ENCODE results near the gene CHORDC1.
A peak's percentile ranks its signal among the peaks of the same experiment; 100 is the strongest.

The CHORDC1 gene

GRCh38 chr11:90222459-90223247 is at the start of gene CHORDC1:
TSS of gene CHORDC1 (minus strand) at chr11:90223049. CDS start at chr11:90222954, 95 bp downstream.
- peak; percentile 89 for DNase-seq (ENCODE audit: low read depth in 2 of 2)

- no peak for DNase-seq (ENCODE audit: low read depth in 2 of 2)
Observed at GRCh38 chr11:90257158-90257525, 34.3 kb upstream of the CHORDC1 start.

DNA sequence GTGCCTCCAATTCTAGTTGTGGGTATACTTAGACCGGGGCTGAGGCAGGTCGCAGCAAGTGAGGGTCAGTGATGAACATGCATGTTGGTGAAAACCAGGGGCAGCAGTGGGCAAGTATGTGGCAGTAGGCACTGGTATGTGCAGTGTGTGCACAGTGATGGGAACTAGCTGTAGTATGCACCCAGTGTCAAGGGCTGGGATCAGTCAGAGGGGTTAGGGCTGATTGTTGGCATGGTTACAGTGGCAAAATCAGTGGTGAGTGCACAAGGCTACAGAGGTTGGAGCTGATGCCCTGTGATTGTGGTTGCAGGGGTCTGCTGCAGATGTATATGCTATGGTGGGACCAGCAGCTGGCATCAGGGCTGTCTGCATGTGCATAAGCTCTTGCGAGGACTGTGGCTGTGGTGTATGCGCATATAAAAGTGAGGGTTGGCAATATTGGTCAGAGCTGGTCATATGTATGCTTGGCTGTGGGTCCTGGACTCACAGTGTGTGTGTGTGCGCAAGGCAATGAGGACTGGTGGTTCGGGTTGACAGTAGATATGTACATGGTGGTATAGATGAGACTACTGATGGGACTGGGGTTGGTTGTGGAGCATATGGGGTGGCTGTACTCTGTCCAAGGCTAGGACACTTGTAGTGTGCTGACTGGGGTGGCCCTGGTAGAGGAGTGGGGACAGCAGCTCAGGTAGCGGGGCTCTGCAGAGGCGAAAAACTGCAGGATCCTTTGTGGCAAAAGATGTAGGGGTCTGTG is 33.7 kb upstream of the CHORDC1 start:
- no peak for DNase-seq (ENCODE audit: low read depth in 2 of 2)

DNA sequence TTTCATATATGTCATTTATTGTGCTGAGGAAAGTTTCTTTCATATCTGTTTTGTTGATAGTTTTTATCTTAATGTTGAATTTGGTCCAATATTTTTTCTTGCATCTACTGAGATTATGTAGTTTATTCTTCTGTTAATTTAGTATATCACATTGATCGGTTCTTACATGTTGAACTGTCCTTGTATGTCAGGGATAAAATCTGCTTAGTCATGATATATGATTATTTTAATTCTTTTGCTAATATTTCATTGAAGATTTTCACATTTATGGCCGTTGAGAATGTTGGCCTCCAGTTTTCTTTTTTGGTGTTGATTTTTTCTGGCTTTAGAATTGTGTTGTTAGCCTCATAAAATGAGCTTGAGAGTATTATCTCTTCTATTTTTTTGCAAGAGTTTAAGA is 31.2 kb upstream of the CHORDC1 start:
- no peak for DNase-seq (ENCODE audit: low read depth in 2 of 2)

- DNase-seq (ENCODE audit: low read depth in 2 of 2): no peak
Observed at GRCh38 chr11:90252053-90252452, 29.2 kb upstream of the CHORDC1 start.

GRCh38 chr11:90251599-90251998 is 28.8 kb upstream of the CHORDC1 start:
- no peak for DNase-seq (ENCODE audit: low read depth in 2 of 2)

GRCh38 chr11:90250970-90251369 is 28.1 kb upstream of the CHORDC1 start:
- DNase-seq (ENCODE audit: low read depth in 2 of 2): peak in 1 of 2 donors; percentile 14

DNA sequence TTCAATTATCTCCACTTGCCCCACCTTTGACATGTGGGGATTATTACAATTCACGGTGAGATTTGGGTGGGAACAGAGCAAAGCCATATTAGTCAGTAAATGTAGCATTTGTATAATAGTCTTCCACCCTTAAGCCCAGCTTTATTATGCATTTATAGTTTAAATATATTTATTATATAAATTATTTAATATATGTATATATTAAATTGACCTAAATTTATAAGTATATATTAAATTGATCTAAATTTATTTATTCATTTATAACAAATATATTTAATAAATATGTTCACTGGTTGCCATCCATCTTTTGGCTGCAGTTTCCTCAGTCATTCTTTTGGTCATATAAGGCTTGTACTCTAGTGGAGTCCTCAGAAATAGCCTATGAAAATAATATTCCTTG is 23.6 kb upstream of the CHORDC1 start:
- no peak for DNase-seq (ENCODE audit: low read depth in 2 of 2)

GRCh38 chr11:90243534-90243933 is 20.7 kb upstream of the CHORDC1 start:
- DNase-seq (ENCODE audit: low read depth in 2 of 2): no peak

DNA sequence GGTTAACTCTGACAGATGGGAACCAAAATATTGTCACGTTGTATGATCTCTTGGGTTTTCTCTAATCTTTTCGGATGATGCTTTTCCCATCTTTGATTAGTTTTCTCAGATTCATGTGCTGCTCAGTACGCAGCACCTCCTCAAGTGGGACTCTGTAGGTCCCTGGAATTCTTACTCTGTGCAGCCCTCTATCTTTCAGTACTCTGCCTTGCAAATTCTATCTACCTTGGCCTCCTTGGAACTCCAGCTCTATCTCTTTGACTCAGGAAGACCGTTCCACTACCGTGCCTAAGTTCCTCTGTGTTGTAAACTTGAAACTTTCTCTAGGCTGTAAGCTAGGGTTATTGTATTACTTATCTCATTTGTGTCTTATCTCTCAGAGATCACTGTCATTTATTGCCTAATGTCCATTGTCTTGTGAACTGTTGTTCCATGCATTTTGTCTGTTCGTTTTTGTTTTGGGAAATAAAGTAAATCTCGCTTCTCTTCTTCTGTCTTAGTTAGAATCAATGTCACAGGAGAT is 20.1 kb upstream of the CHORDC1 start:
- no peak for DNase-seq (ENCODE audit: low read depth in 2 of 2)

GRCh38 chr11:90241414-90241813 is 18.6 kb upstream of the CHORDC1 start:
- no peak for DNase-seq (ENCODE audit: low read depth in 2 of 2)

GRCh38 chr11:90239967-90240636 is 17.3 kb upstream of the CHORDC1 start:
- peak; percentile 20 to 54 for DNase-seq (ENCODE audit: low read depth in 2 of 2)

GRCh38 chr11:90237004-90237403 is 14.2 kb upstream of the CHORDC1 start:
- no peak for DNase-seq (ENCODE audit: low read depth in 2 of 2)

- DNase-seq (ENCODE audit: low read depth in 2 of 2): no peak
Observed at GRCh38 chr11:90235526-90235925, 12.7 kb upstream of the CHORDC1 start.

- DNase-seq (ENCODE audit: low read depth in 2 of 2): no peak
Observed at GRCh38 chr11:90234977-90235376, 12.1 kb upstream of the CHORDC1 start.

DNA sequence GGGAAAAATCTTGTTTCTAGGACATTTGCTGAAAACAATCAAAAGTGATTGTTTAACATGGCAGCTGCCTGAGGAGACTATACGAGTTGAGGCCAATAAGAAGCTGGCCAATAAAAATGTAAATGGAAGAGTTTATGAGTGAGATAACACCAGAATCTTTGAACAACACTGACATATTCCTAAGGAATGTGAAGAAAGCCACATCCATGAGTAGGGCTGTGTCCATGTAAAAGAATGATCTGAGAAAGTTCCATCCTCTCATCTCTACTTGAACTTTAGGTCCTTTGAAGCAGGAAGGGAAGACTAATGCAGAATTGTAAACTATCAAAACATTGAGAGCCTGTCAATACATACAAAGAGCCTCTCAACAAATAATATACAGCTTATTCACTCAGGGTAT is 6.9 kb upstream of the CHORDC1 start:
- DNase-seq (ENCODE audit: low read depth in 2 of 2): no peak

- DNase-seq (ENCODE audit: low read depth in 2 of 2): no peak
Observed at GRCh38 chr11:90228056-90228455, 5.2 kb upstream of the CHORDC1 start.

- no peak for DNase-seq (ENCODE audit: low read depth in 2 of 2)
Observed at GRCh38 chr11:90223248-90223585, 368 bp upstream of the CHORDC1 start.

GRCh38 chr11:90221803-90222458 is 918 bp downstream of the CHORDC1 start:
- DNase-seq (ENCODE audit: low read depth in 2 of 2): no peak

DNA sequence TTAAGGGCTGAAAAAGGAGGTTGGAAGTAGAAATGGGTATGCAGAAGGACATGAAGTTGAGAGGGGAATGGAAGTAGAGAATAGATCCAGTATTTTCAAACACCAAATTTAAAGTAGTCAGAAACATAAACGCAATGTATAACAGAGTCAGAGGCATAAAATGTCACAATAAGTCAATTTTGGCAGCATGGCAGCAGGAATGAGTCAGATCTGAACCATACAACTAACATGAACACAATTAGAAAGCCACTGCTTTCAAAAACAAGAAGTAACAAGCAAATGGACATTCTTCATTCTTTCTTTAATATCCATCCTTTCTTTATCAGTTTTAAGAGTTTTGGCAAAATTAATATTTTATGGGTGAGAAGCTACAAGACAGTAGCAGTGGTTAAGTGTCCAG is 2.5 kb downstream of the CHORDC1 start:
- DNase-seq (ENCODE audit: low read depth in 2 of 2): no peak

GRCh38 chr11:90219438-90219837 is 3.4 kb downstream of the CHORDC1 start:
- no peak for DNase-seq (ENCODE audit: low read depth in 2 of 2)

DNA sequence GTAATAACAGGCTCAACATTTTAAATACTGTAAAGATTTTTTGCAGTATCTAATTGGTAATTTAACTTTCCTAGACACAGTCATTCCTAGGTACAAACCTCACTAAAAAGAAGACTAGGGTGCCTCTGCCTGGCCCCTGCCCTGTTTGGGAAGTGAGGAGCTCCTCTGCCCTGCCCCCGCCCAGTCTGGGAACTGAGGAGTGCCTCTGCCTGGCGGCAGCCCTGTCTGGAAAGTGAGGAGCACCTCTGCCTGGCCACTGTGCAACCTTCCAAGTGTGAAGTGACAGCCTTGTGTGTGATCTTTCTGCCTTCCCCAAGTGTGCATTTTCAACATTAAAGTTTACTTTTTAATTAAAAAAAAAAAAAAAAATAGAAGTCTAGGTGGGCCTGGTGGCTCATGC is 4.2 kb downstream of the CHORDC1 start:
- DNase-seq (ENCODE audit: low read depth in 2 of 2): no peak
